Esophagus squamous epithelium (tissue), 4 donors: ENCODE results near the gene CMTM3.

Source experiments
- CTCF ChIP-seq, 6 experiments: fragments of 450-650 bp in 4 of 6; fragments of 200-600 bp in 2 of 6; sonication (generic) in 2 of 6; IDR thresholded peaks; one replicate each; pipeline ENCODE4 v1.5.1; 2016 to 2019; ENCODE audit warnings: antibody characterized with exemption in 6 of 6, mild to moderate bottlenecking in 4 of 6, moderate library complexity in 4 of 6
- POLR2A ChIP-seq, 4 donors: fragments of 450-650 bp; IDR thresholded peaks; one replicate each; pipeline ENCODE4 v1.6.1; 2017; ENCODE audit warnings: antibody characterized with exemption in 4 of 4, mild to moderate bottlenecking in 4 of 4, moderate library complexity in 3 of 4

- no peak for TF ChIP-seq CTCF (IDR thresholded peaks at IDR 0.05)
- no peak for TF ChIP-seq POLR2A (IDR thresholded peaks at IDR 0.05)
Measured at GRCh38 chr16:66647866-66648265, 43.4 kb downstream of the CMTM3 start.
